ENCODE results near the gene RUNX3.
A peak's percentile ranks its signal among the peaks of the same experiment; 100 is the strongest.

Gene RUNX3

GRCh38 chr1:24963099-24963872 lies 33.2 kb upstream of the RUNX3 start:
- DNase-seq (ENCODE audit: low read depth in 2 of 2) = peak in 1 of 2 donors; percentile 40

- no peak for DNase-seq (ENCODE audit: low read depth in 2 of 2)
These were observed 32.1 kb upstream of the RUNX3 start for GRCh38 chr1:24961961-24962861.

- DNase-seq (ENCODE audit: low read depth in 2 of 2) = no peak
These were observed 31.3 kb upstream of the RUNX3 start for GRCh38 chr1:24961334-24961733.

GRCh38 chr1:24960071-24960801 lies 30.2 kb upstream of the RUNX3 start:
- no peak for DNase-seq (ENCODE audit: low read depth in 2 of 2)

GRCh38 chr1:24959623-24959975 lies 29.5 kb upstream of the RUNX3 start:
- no peak for DNase-seq (ENCODE audit: low read depth in 2 of 2)

GRCh38 chr1:24958766-24959622 lies 28.9 kb upstream of the RUNX3 start:
- no peak for DNase-seq (ENCODE audit: low read depth in 2 of 2)

- DNase-seq (ENCODE audit: low read depth in 2 of 2) = no peak
These were observed 28.0 kb upstream of the RUNX3 start for GRCh38 chr1:24957808-24958752.

GRCh38 chr1:24957016-24957807 lies 27.1 kb upstream of the RUNX3 start:
- no peak for DNase-seq (ENCODE audit: low read depth in 2 of 2)

- DNase-seq (ENCODE audit: low read depth in 2 of 2) = no peak
These were observed 25.8 kb upstream of the RUNX3 start for GRCh38 chr1:24955779-24956365.

GRCh38 chr1:24955161-24955560 lies 25.1 kb upstream of the RUNX3 start:
- DNase-seq (ENCODE audit: low read depth in 2 of 2) = peak; percentile 46 to 49

GRCh38 chr1:24954631-24955030 lies 24.6 kb upstream of the RUNX3 start:
- DNase-seq (ENCODE audit: low read depth in 2 of 2) = no peak

GRCh38 chr1:24954022-24954421 lies 23.9 kb upstream of the RUNX3 start:
- no peak for DNase-seq (ENCODE audit: low read depth in 2 of 2)

- DNase-seq (ENCODE audit: low read depth in 2 of 2) = no peak
These were observed 22.4 kb upstream of the RUNX3 start for GRCh38 chr1:24952413-24952841.

GRCh38 chr1:24951810-24952412 lies 21.8 kb upstream of the RUNX3 start:
- DNase-seq (ENCODE audit: low read depth in 2 of 2) = no peak

GRCh38 chr1:24951337-24951736 lies 21.3 kb upstream of the RUNX3 start:
- no peak for DNase-seq (ENCODE audit: low read depth in 2 of 2)

- DNase-seq (ENCODE audit: low read depth in 2 of 2) = no peak
These were observed 19.3 kb upstream of the RUNX3 start for GRCh38 chr1:24949331-24949881.

- DNase-seq (ENCODE audit: low read depth in 2 of 2) = no peak
These were observed 18.2 kb upstream of the RUNX3 start for GRCh38 chr1:24948079-24948827.

Measured in stimulated activated CD8-positive, alpha-beta memory T cell treated with anti-CD3 and anti-CD28 coated beads, Interleukin-2, amount 100 ng/mL, for 1 hour (primary cell).